NCI-H1930 (cell line): ENCODE data around the gene WNT6.

Source experiments
- DNase-seq, 2 experiments: peaks; one replicate each; lab custom pipeline; 2025; lab: John Stamatoyannopoulos, UW

The WNT6 gene

DNA sequence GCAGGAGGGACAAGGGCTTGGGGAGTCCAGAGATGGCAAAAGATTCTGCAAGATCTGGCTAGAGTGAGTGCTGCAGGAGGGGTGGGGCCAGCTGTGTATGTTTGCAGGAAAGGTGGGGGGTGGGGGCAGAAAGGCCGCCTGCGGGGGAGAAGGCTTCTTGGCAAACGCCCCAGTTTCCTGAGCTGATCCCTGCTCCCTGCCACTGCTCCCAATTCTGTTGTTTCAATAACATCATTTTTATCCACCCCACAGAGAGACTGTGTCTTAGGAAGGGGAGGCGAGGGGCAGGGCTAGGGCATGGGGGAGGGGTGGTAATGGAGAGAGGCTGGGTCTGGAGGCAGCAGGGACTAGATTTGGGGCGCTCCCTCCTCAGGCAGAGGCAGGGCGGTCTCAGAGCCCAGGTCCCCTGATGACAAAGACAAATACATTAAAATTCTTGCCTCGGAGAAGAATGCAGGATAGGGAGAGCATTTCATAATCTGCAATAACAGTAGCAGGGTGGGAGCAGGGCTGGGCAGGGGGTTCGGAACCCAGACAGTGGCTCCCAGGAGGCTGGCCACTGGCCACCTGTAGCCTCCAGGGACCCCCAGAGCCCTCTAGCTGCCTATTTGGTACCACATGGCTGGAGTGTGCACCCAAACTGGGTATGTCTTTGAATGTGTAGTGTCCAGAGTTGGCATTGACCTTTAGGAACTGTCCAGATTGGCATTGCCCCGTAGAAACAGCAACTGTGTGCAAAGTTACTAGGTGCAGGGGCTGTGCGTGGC is 2.1 kb upstream of the WNT6 start:
- DNase-seq = no peak

GRCh38 chr2:218858138-218858445 is 1.5 kb upstream of the WNT6 start:
- DNase-seq = no peak

GRCh38 chr2:218858671-218859555 is 692 bp upstream of the WNT6 start:
- DNase-seq = no peak

DNA sequence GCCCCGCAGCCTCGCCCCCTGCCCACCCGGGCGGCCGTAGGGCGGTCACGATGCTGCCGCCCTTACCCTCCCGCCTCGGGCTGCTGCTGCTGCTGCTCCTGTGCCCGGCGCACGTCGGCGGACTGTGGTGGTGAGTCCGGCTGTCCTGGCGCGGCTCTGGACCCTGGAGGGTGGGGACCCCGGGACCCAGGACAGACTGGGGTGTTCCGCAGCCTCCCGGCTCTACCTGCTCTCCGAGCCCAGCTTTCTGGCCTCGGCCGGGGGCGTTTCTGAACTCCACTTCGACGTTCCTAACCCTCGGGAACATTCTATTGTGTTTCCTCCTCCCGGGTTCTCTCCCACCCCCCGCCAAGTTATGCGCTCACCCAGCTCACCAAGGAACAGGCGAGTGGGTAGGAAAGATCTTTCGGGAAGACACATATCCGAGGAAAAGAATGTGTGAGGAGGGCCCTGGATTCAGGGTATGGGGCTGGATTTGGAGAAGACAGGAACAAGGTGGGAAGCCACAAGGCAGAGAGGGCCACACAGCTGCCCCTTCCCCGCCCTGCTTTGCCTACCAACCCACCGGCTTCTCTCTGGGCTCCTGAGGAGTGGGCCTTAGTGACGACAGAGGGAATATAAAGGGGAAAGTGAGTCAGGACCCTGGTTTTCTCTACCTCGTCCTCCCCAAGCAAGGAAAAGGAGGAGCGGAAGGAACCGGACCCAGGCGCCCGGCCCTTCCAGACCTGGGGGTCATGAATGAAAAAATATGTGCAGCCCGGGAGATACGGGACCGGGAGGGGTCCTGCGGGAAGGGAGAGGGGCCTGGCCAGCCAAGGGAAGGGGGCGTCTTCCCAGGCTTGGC is 605 bp downstream of the WNT6 start:
- DNase-seq = no peak

DNA sequence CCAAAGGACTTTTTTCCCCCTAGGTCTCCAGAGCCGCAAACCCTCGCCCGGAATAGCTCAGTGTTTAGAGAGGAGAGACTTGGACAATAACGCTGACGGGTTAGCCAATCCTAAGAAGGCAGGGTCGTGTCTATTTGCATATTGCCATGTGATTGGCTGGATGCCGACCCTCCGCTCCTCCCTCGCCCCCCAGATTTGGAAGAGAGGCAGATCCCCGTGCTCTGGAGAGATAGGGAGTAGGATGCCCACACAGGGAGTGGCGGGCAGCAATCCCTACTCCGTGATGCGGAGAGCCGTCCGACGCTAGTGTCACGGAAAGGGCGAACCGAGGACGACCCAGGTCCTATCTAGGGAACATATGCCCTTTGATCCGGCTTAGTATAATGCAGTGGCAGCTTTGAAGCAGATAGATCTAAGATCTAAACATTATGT is 1.4 kb downstream of the WNT6 start:
- peak; percentile 48 to 60 for DNase-seq

- no peak for DNase-seq
Measured at GRCh38 chr2:218861645-218862318, 2.2 kb downstream of the WNT6 start.

- DNase-seq = no peak
Measured at GRCh38 chr2:218863021-218863520, 3.5 kb downstream of the WNT6 start.

DNA sequence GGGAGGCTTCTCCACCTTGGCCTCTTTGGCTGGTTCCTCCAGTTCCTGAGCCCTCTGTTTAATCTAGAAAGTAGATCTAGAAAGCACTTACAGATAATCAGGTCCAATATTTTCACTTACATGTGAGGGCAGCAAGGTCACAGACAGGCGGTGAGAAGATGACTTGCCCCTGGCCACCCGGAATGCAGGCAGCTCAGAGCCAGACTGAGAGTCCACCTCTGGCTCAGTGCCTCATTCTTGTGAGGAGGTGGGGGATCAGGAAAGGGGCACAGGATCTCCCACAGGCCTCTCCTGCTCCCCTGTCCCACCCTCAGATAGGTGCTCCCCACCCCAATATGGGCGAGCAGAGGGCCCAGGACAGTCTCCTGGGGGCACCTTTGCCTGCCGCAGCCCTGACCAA is 5.8 kb downstream of the WNT6 start:
- DNase-seq = no peak

- no peak for DNase-seq
Measured at GRCh38 chr2:218865999-218866398, 6.4 kb downstream of the WNT6 start.

DNA sequence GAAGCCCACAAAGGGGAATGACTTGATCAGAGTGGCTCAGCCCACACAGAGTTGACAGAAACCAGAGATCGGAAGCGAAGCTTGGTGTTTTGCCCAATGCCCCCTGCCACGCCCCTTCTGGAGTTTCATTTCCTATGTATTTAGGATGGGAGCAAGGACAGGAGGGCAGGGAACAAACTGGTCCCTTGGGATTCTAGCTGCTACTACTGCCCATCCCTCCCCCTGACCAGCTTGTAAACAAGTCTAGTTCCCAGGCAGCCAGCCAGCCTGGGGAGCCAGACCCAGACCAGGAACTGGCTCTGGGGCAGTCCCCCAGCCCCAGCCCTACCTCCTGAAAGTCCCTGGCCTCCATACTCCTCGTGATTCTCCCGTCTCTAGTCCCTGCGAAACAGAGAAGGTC is 8.3 kb downstream of the WNT6 start:
- DNase-seq = no peak

DNA sequence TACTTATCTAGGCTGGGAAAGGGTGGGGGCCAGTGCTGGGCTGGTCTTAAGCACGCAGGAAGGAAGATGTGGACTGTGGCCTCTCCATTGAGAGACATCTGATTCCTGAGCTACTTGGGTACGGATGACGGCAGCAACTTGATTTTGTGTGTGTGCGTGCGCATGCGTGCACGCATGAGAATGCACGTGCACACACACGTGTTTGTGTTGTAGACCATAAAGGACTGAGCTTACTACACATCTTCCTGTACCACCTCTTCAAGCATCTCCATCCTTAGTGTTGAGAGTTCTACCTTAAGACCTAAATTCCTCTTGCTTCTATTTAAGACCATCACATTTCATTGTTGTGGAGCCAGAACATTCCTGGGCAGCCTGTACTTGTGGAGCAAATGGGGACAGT is 9.5 kb downstream of the WNT6 start:
- no peak for DNase-seq

- DNase-seq = no peak
Measured at GRCh38 chr2:218870984-218871344, 11.4 kb downstream of the WNT6 start.

DNA sequence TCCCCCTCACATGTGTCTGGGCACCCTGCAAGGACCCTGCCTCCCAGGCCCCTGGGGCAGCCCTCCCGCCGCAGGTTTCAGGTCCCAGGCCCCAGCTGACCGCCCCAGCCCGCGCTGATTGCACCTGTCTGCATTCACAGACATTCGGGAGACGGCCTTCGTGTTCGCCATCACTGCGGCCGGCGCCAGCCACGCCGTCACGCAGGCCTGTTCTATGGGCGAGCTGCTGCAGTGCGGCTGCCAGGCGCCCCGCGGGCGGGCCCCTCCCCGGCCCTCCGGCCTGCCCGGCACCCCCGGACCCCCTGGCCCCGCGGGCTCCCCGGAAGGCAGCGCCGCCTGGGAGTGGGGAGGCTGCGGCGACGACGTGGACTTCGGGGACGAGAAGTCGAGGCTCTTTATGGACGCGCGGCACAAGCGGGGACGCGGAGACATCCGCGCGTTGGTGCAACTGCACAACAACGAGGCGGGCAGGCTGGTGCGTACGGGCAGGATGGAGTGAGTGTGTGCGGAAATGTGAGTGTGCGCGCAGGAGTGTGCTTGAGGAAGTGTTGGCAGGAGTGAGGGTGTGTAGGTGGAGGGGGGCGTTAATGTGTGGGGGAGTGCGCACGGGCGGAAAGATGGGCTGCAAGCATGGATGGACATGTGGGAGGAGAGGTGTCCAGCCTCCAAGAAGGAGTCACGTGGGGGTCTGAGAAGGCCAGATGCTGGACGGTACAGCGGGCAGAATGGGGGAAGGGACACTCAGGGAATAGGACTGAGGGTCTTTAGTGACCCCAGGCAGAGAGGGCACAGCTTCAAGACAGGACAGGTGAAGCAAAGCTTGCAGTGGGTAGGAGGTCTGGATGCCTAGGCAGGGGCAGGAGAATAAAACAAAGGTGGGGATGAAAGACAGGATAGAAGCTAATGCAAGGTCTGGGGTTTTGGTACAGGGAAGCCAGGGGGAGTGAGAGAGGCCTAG is 12.0 kb downstream of the WNT6 start:
- no peak for DNase-seq

DNA sequence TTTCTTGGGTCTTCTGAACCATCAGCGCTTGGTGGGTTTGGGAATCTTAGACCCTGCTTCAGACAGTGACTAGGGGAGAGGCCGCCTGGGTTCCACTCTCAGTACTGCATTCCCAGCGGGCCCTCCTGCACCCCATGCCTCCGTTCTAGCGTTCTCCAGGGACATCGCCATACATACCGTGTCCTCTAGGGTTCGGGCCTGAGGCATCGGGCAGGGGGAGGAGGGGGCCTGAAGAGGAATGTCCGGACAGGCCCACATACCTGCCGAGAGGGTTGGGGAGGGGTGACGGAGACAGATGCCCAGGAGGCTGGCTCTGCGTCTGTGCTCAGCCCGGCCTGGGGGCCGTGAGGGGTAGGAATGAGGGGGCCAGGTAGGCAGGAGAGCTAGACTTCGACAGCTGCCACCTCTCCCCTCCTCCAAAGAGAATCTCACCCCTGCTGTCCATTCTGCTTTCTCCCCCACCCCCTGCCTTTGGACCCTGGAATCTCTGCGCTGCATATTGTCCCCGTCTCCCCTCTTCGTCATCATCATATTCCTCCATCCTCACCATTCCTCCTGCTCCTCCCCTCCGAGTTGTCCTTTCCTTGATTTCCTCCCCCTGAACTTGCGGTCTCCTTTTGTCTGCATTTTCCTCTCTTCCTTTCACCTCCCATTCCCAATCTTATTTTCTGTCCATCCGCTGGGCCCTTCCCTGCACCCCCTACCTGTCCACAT is 13.2 kb downstream of the WNT6 start:
- no peak for DNase-seq

DNA sequence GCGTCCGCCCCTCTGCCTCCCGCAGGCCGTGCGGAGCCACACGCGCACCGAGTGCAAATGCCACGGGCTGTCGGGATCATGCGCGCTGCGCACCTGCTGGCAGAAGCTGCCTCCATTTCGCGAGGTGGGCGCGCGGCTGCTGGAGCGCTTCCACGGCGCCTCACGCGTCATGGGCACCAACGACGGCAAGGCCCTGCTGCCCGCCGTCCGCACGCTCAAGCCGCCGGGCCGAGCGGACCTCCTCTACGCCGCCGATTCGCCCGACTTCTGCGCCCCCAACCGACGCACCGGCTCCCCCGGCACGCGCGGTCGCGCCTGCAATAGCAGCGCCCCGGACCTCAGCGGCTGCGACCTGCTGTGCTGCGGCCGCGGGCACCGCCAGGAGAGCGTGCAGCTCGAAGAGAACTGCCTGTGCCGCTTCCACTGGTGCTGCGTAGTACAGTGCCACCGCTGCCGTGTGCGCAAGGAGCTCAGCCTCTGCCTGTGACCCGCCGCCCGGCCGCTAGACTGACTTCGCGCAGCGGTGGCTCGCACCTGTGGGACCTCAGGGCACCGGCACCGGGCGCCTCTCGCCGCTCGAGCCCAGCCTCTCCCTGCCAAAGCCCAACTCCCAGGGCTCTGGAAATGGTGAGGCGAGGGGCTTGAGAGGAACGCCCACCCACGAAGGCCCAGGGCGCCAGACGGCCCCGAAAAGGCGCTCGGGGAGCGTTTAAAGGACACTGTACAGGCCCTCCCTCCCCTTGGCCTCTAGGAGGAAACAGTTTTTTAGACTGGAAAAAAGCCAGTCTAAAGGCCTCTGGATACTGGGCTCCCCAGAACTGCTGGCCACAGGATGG is 14.0 kb downstream of the WNT6 start:
- DNase-seq = peak in 1 of 2 experiments; percentile 21

GRCh38 chr2:218875692-218876246 is 16.2 kb downstream of the WNT6 start:
- no peak for DNase-seq

DNA sequence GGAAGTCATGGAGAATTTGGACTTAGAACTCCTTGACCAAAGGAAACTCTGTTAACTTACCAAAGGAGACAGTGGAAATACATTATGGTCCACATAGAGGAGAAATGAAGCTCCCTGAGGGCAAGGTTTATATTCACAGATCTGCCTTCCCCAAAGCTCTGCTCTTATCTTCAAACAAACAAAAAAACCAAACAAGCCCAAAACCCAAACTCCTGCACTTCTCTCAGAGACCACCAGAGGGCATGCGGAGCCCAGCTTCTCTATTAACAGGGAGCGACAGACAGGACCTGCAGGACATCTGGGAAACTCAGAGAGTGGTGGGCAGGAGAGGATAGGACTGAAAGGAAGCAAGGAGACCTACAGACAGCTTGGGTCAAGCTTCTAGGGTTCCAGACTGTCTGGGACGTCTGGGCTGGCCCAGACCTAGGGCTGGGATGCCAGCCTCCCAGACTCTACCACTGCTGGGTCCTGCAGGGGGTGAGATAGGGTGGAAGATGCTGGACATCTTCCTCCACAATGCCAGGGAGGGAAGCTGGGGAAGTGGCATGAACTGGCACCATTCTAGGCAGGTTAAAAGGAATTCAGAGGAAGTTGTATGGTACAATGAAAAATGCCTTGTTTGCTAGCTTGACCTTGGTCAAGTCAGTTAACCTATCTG is 17.1 kb downstream of the WNT6 start:
- peak; percentile 55 to 62 for DNase-seq

- DNase-seq = no peak
Measured at GRCh38 chr2:218877331-218877730, 17.7 kb downstream of the WNT6 start.
